A549 (cell line): ENCODE results near the gene STX8. TPM values are rescaled to one million over a fixed set of nuclear protein-coding genes. Genes with fewer than 3 reads are reported as not detected.

ENCODE experiments used
- ATAC-seq, 2 experiments: fragments of 200-7000 bp in 1 of 2; fragments of >200 bp in 1 of 2; cut with Nextera tagmentation in 1 of 2; cut with Tn5 transposase in 1 of 2; 3 replicates each; pipeline versions ENCODE4 v1.8.0 to v1.9.1; 2018 to 2020; ENCODE audit warnings: mild to moderate bottlenecking in 1 of 2, moderate library complexity in 1 of 2
- CTCF ChIA-PET: fragments of 300-600 bp; sonication (Branson Sonifier 250); formaldehyde crosslinking; extraction: SDS; loops from one replicate; lab custom pipeline; 2021; ENCODE audit warnings: antibody characterized with exemption, inconsistent platforms; lab: Yijun Ruan, JAX
- POLR2A ChIA-PET: fragments of 350-600 bp; formaldehyde crosslinking; extraction: SDS; loops from one replicate; lab custom pipeline; 2021; ENCODE audit warnings: antibody characterized with exemption, inconsistent platforms; lab: Yijun Ruan, JAX
- DNase-seq, 2 experiments: peaks; one replicate each; pipeline versions ENCODE4 v3.0.0 to v3.0.0-alpha.2; 2011 to 2016; ENCODE audit warnings: low read depth in 1 of 2, low spot score in 1 of 2
- FAIRE-seq: peaks from 2 replicates; lab custom pipeline; 2011; peaks lifted over from hg19 to GRCh38; lab: Jason Lieb, UNC
- H3K27ac ChIP-seq, 2 experiments: fragments of >200 bp; sonication (Bioruptor Twin); formaldehyde crosslinking; 3 replicates each; pipeline ENCODE4 v1.5.1; 2016 to 2017
- H3K4me1 ChIP-seq: fragments of >200 bp; sonication (Bioruptor Twin); formaldehyde crosslinking; 3 replicates; pipeline ENCODE4 v1.6.1; 2016
- H3K4me2 ChIP-seq: fragments of >200 bp; sonication (Bioruptor Twin); formaldehyde crosslinking; 3 replicates; pipeline ENCODE4 v1.6.1; 2016
- H3K4me3 ChIP-seq: fragments of >200 bp; sonication (Bioruptor Twin); formaldehyde crosslinking; 3 replicates; pipeline ENCODE4 v1.5.1; 2016
- H3K9me3 ChIP-seq: fragments of >200 bp; sonication (Bioruptor Twin); formaldehyde crosslinking; 3 replicates; pipeline ENCODE4 v1.6.1; 2016
- CBX8 ChIP-seq: fragments of 200-600 bp; sonication (generic); IDR thresholded peaks from 2 replicates; pipeline ENCODE4 v1.6.1; 2016
- CEBPB ChIP-seq, 2 experiments: fragments of >200 bp in 1 of 2; sonication (Bioruptor Twin) in 1 of 2; formaldehyde crosslinking in 1 of 2; IDR thresholded peaks; 2 replicates each; pipeline ENCODE4 v1.6.1; 2012 to 2016
- CHD2 ChIP-seq: fragments of 150-350 bp; IDR thresholded peaks from 2 replicates; pipeline ENCODE4 v1.6.1; 2014; ENCODE audit warnings: low read length; ENCODE audit not compliant: partially characterized antibody
- CHD4 ChIP-seq: fragments of 200-600 bp; sonication (generic); IDR thresholded peaks from 2 replicates; pipeline ENCODE4 v1.6.1; 2016; ENCODE audit warnings: antibody characterized with exemption, mild to moderate bottlenecking, borderline replicate concordance
- E2F6 ChIP-seq: IDR thresholded peaks from 2 replicates; pipeline ENCODE4 v1.6.1; 2012; ENCODE audit warnings: low read depth, borderline replicate concordance
- EHMT2 ChIP-seq: fragments of 200-600 bp; sonication (generic); IDR thresholded peaks from 2 replicates; pipeline ENCODE4 v1.6.1; 2016; ENCODE audit warnings: antibody characterized with exemption, low read depth, mild to moderate bottlenecking, moderate library complexity
- EP300 ChIP-seq, 2 experiments: fragments of >200 bp; sonication (Bioruptor Twin); formaldehyde crosslinking; IDR thresholded peaks; 2 replicates in 1 of 2; 3 replicates in 1 of 2; pipeline ENCODE4 v1.6.1; 2016 to 2017
- ESRRA ChIP-seq: fragments of 150-350 bp; IDR thresholded peaks from 2 replicates; pipeline ENCODE4 v1.6.1; 2014; ENCODE audit warnings: mild to moderate bottlenecking, low read length, borderline replicate concordance
- FOSB ChIP-seq: fragments of 250-450 bp; sonication (Bioruptor Pico); IDR thresholded peaks from 2 replicates; pipeline ENCODE4 v1.5.0; 2020; ENCODE audit warnings: mild to moderate bottlenecking, moderate library complexity
- FOXS1 ChIP-seq: fragments of 250-450 bp; sonication (Bioruptor Pico); IDR thresholded peaks from 2 replicates; pipeline ENCODE4 v1.5.0; 2020; ENCODE audit warnings: mild to moderate bottlenecking, moderate library complexity
- GATA3 ChIP-seq: IDR thresholded peaks from 2 replicates; pipeline ENCODE4 v1.6.1; 2012; ENCODE audit warnings: borderline replicate concordance
- HEYL ChIP-seq: fragments of 250-450 bp; sonication (Bioruptor Pico); IDR thresholded peaks from 2 replicates; pipeline ENCODE4 v1.8.0; 2021; ENCODE audit warnings: mild to moderate bottlenecking, moderate library complexity
- HOXA7 ChIP-seq: fragments of 250-450 bp; sonication (Bioruptor Pico); IDR thresholded peaks from 2 replicates; pipeline ENCODE4 v1.5.0; 2020; ENCODE audit warnings: mild to moderate bottlenecking, moderate library complexity
- HOXB13 ChIP-seq: fragments of 250-450 bp; sonication (Bioruptor Pico); IDR thresholded peaks from 2 replicates; pipeline ENCODE4 v1.5.0; 2020; ENCODE audit warnings: low read depth, mild to moderate bottlenecking, moderate library complexity
- MAX ChIP-seq: IDR thresholded peaks from 2 replicates; pipeline ENCODE4 v1.6.1; 2012
- MAZ ChIP-seq: fragments of 150-350 bp; IDR thresholded peaks from 2 replicates; pipeline ENCODE4 v1.6.1; 2014; ENCODE audit warnings: antibody characterized with exemption, low read depth, low read length, borderline replicate concordance
- NR3C1 ChIP-seq: fragments of >200 bp; sonication (Bioruptor Twin); formaldehyde crosslinking; IDR thresholded peaks from 3 replicates; pipeline ENCODE4 v1.6.1; 2017
- POLR2A ChIP-seq: IDR thresholded peaks from 2 replicates; pipeline ENCODE4 v1.6.1; 2012; ENCODE audit warnings: mild to moderate bottlenecking, low read length
- RAD21 ChIP-seq, 2 experiments: fragments of >200 bp in 1 of 2; sonication (Bioruptor Twin) in 1 of 2; formaldehyde crosslinking in 1 of 2; IDR thresholded peaks in 1 of 2; conservative IDR thresholded peaks in 1 of 2; 2 replicates in 1 of 2; 3 replicates in 1 of 2; pipeline ENCODE4 v1.6.1; 2012 to 2018; ENCODE audit warnings: inconsistent platforms in 1 of 2
- RARB ChIP-seq: fragments of 250-450 bp; sonication (Bioruptor Pico); IDR thresholded peaks from 2 replicates; pipeline ENCODE4 v1.8.0; 2021; ENCODE audit warnings: mild to moderate bottlenecking, moderate library complexity
- RCOR1 ChIP-seq: fragments of 150-350 bp; IDR thresholded peaks from 2 replicates; pipeline ENCODE4 v1.6.1; 2014; ENCODE audit warnings: antibody characterized with exemption, low read length, low read depth
- SMC3 ChIP-seq: fragments of >200 bp; sonication (Bioruptor Twin); formaldehyde crosslinking; IDR thresholded peaks from 3 replicates; pipeline ENCODE4 v1.6.1; 2018; ENCODE audit warnings: inconsistent platforms
- SREBF2 ChIP-seq: fragments of 450-650 bp; IDR thresholded peaks from 2 replicates; pipeline ENCODE4 v1.6.1; 2014; ENCODE audit warnings: mild to moderate bottlenecking, moderate library complexity
- TFCP2L1 ChIP-seq: fragments of 250-450 bp; sonication (Bioruptor Pico); IDR thresholded peaks from 2 replicates; pipeline ENCODE4 v1.5.0; 2021; ENCODE audit warnings: mild to moderate bottlenecking
- USF2 ChIP-seq: fragments of 450-650 bp; IDR thresholded peaks from 2 replicates; pipeline ENCODE4 v1.6.1; 2014; ENCODE audit warnings: antibody characterized with exemption
- ZNF302 ChIP-seq: fragments of 250-450 bp; sonication (Bioruptor Pico); IDR thresholded peaks from 2 replicates; pipeline ENCODE4 v1.9.0; 2021; ENCODE audit warnings: inconsistent platforms, mild to moderate bottlenecking, moderate library complexity
- ZSCAN20 ChIP-seq: fragments of 250-450 bp; sonication (Bioruptor Pico); IDR thresholded peaks from 2 replicates; pipeline ENCODE4 v1.8.0; 2022; ENCODE audit warnings: mild to moderate bottlenecking, moderate library complexity
- WGBS: methylation state at CpG from one replicate; pipeline ENCODE4 v1.1.6; 2017; ENCODE audit errors: missing lambda C conversion rate; 5-methylcytosine and 5-hydroxymethylcytosine counted together
- polyA plus RNA-seq, 4 experiments: library from polyadenylated mRNA; depleted of rRNA in 3 of 4; stranded (reverse); fragments of >200 nt; fragmentation: RNase III in 1 of 4; extraction: RNeasy Plus Mini Kit Qiagen cat#74134 plus additional on column Dnase treatment in 1 of 4; gene quantifications; 2 replicates in 3 of 4; 3 replicates in 1 of 4; pipeline ENCODE4 v1.2.3, GENCODE V29; 2011 to 2017
- TF ChIP-seq, protein P1 (sequence below): fragments of 200-600 bp; sonication (generic); IDR thresholded peaks from 2 replicates; pipeline ENCODE4 v1.6.1; 2016; ENCODE audit warnings: antibody characterized with exemption, mild to moderate bottlenecking, moderate library complexity
- TF ChIP-seq, protein P2 (sequence below): fragments of 250-450 bp; sonication (Bioruptor Pico); IDR thresholded peaks from 2 replicates; pipeline ENCODE4 v1.5.0; 2021; ENCODE audit warnings: mild to moderate bottlenecking, moderate library complexity, borderline replicate concordance

Gene STX8
- polyA plus RNA-seq, 2 of the 4 experiments (the other 2 are of a cell fraction): 93.6 to 168 TPM

DNA sequence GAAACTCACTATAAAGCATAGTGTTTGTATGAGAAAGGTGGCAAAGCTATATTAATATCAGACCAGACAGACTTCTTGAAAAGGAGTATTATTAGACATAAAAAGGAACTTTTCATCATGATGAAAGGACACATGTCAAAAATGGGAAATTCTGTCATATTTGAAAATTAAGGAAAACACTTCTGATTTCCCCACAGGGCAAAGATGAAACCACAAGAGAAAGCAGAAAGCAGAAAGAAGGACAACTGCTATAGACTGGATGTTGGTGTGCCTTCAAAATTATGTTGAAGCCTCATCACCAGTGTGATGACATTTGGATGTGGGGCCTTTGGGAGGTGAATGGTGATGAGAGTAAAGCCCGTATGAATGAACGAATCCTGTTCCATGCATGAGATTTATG lies 193.0 kb downstream of the STX8 start:
- DNase-seq (no peak), ATAC-seq (no peak), FAIRE-seq (peak; percentile 13)
- Histone ChIP-seq H3K4me3 (no peak overlapping the region), H3K4me1 (peaks cover 11% of the 10 kb centered on the region), H3K4me2 (no peak overlapping the region), H3K9me3 (no peaks in the 10 kb centered on the region), H3K27ac (no peak overlapping the region)
- 94% methylated on average over 2 of the region's 2 CpGs for WGBS
- no peak for TF ChIP-seq CEBPB (IDR thresholded peaks at IDR 0.05)
- no peak for TF ChIP-seq ESRRA
- no peak for TF ChIP-seq FOXS1 (CRISPR knock-in tag)
- TF ChIP-seq RCOR1: no peak
- no peak for TF ChIP-seq TFCP2L1 (CRISPR knock-in tag)
- TF ChIP-seq POLR2A: no peak
- TF ChIP-seq FOSB: no peak
- no peak for TF ChIP-seq HOXB13 (CRISPR knock-in tag)
- TF ChIP-seq HOXA7: no peak
- no peak for TF ChIP-seq ZSCAN20 (CRISPR knock-in tag)
- TF ChIP-seq RARB: no peak
- TF ChIP-seq NR3C1: no peak
- TF ChIP-seq CHD4: no peak
- no peak for TF ChIP-seq HEYL (CRISPR knock-in tag)
- ChIA-PET CTCF (interaction anchor here (0.8 to 1.2 kb wide), 3 partner anchors 17 to 27 kb away, joined by 3 to 4 read pairs (median 3); no protein-coding TSS in a partner anchor), POLR2A (no interaction called here)

DNA sequence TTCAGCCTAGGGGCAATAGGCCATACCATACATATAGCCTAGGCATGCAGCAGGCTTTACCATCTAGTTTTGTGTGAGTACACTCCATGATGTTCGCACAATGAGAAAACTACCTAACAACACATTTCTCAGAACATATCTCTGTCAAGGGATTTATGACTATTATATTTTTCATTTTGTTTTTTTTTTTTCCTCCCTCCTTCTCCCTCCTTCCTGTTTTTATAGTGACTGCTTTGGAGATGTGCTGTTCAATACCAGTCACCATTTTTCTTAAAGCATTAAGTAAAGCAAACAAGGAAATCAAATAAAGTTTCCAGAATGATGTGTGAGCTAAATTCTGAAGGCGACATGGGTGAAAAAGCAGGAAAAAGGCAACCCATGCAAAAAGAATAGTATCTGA lies 194.6 kb downstream of the STX8 start:
- FAIRE-seq (no peak), ATAC-seq (no peak), DNase-seq (no peak)
- ChIA-PET CTCF (no interaction called here), POLR2A (no interaction called here)
- Histone ChIP-seq H3K27ac (no peak overlapping the region), H3K4me1 (peaks cover under 1% of the 10 kb centered on the region; the same call in 2 of the 3 replicates), H3K9me3 (no peaks in the 10 kb centered on the region), H3K4me2 (no peak overlapping the region)
- WGBS: 89% methylated on average over 2 of the region's 2 CpGs
- TF ChIP-seq EHMT2 (no peak), ZNF302 (CRISPR knock-in tag) (no peak), MAZ (no peak), USF2 (no peak), SMC3 (no peak), E2F6 (no peak), CBX8 (no peak), MAX (no peak), TFCP2L1 (CRISPR knock-in tag) (no peak), SREBF2 (no peak), RAD21 (conservative IDR thresholded peaks at IDR 0.05 in 1 of 2, IDR thresholded peaks at IDR 0.05 in 1 of 2) (no peak), EP300 (IDR thresholded peaks at IDR 0.05) (no peak), GATA3 (no peak), HOXA7 (no peak), CHD2 (no peak)
- TF ChIP-seq, protein P1, sequence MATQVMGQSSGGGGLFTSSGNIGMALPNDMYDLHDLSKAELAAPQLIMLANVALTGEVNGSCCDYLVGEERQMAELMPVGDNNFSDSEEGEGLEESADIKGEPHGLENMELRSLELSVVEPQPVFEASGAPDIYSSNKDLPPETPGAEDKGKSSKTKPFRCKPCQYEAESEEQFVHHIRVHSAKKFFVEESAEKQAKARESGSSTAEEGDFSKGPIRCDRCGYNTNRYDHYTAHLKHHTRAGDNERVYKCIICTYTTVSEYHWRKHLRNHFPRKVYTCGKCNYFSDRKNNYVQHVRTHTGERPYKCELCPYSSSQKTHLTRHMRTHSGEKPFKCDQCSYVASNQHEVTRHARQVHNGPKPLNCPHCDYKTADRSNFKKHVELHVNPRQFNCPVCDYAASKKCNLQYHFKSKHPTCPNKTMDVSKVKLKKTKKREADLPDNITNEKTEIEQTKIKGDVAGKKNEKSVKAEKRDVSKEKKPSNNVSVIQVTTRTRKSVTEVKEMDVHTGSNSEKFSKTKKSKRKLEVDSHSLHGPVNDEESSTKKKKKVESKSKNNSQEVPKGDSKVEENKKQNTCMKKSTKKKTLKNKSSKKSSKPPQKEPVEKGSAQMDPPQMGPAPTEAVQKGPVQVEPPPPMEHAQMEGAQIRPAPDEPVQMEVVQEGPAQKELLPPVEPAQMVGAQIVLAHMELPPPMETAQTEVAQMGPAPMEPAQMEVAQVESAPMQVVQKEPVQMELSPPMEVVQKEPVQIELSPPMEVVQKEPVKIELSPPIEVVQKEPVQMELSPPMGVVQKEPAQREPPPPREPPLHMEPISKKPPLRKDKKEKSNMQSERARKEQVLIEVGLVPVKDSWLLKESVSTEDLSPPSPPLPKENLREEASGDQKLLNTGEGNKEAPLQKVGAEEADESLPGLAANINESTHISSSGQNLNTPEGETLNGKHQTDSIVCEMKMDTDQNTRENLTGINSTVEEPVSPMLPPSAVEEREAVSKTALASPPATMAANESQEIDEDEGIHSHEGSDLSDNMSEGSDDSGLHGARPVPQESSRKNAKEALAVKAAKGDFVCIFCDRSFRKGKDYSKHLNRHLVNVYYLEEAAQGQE: no peak
- TF ChIP-seq, protein P2, sequence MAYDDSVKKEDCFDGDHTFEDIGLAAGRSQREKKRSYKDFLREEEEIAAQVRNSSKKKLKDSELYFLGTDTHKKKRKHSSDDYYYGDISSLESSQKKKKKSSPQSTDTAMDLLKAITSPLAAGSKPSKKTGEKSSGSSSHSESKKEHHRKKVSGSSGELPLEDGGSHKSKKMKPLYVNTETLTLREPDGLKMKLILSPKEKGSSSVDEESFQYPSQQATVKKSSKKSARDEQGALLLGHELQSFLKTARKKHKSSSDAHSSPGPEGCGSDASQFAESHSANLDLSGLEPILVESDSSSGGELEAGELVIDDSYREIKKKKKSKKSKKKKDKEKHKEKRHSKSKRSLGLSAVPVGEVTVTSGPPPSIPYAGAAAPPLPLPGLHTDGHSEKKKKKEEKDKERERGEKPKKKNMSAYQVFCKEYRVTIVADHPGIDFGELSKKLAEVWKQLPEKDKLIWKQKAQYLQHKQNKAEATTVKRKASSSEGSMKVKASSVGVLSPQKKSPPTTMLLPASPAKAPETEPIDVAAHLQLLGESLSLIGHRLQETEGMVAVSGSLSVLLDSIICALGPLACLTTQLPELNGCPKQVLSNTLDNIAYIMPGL (CRISPR knock-in tag): no peak
- TF ChIP-seq, all 56 proteins: peak for 0
- H3K4me3 ChIP-seq: no peak overlapping the region
